ENCODE measurements around the gene PRR29.

DNA sequence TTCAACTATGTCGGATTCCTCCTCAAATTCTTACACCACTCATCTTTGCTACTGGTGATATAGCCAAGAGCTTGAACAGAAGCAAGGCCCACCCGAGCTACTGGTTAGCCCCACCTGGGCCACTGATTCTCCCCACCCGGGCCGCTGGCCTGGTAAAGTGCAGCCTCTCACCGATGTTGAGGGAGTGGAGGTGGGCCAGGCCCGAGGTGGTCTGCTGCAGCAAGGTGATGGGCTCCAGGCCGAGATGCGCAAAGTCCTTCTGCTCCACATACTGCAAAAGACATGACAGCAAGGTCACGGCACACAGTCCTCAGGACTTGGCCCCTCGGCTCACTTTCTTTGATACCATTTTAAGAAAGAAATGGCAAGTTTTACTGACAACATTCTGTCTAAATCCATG lies 55.0 kb downstream of the PRR29 start:
- TF ChIP-seq CTCF (IDR thresholded peaks at IDR 0.05) (no peak), POLR2A (IDR thresholded peaks at IDR 0.05) (no peak)
